Activated CD4-positive, alpha-beta T cell treated with anti-CD3 and anti-CD28 coated beads, Interleukin-2, amount 10 ng/mL, durations not matched to agents 7 days and 5 days (primary cell): ENCODE data around the gene PADI2. TPM values are rescaled to one million over a fixed set of nuclear protein-coding genes. Genes with fewer than 3 reads are reported as not detected.
A peak's percentile ranks its signal among the peaks of the same experiment; 100 is the strongest.

Experiments
- CTCF ChIA-PET: fragments of 350-600 bp; sonication (Branson Sonifier 250); formaldehyde crosslinking; loops from one replicate; lab custom pipeline; 2021; ENCODE audit warnings: antibody characterized with exemption; lab: Charles Lee
- POLR2A ChIA-PET: fragments of 350-600 bp; sonication (Branson Sonifier 250); formaldehyde crosslinking; loops from one replicate; lab custom pipeline; 2021; ENCODE audit warnings: antibody characterized with exemption; lab: Charles Lee
- DNase-seq: peaks from one replicate; pipeline ENCODE4 v3.0.0-alpha.2; 2020
- H3K27ac Mint-ChIP-seq: one replicate; pipeline ENCODE4 v1.8.0; 2021; ENCODE audit warnings: mild to moderate bottlenecking, moderate library complexity, mixed read lengths
- H3K27me3 Mint-ChIP-seq: one replicate; pipeline ENCODE4 v1.8.0; 2021; ENCODE audit warnings: mixed read lengths
- H3K36me3 Mint-ChIP-seq: one replicate; pipeline ENCODE4 v1.8.0; 2021; ENCODE audit warnings: low read depth, mixed read lengths
- H3K4me1 Mint-ChIP-seq: one replicate; pipeline ENCODE4 v1.8.0; 2021; ENCODE audit warnings: mixed read lengths
- H3K4me3 Mint-ChIP-seq: one replicate; pipeline ENCODE4 v1.8.0; 2021; ENCODE audit warnings: mild to moderate bottlenecking, moderate library complexity, mixed read lengths
- H3K9me3 Mint-ChIP-seq: one replicate; pipeline ENCODE4 v1.8.0; 2021; ENCODE audit warnings: mixed read lengths
- total RNA-seq, 2 experiments: library from RNA; stranded (reverse); gene quantifications; one replicate each; pipeline ENCODE4 v1.2.3, GENCODE V29; 2021

The PADI2 gene
- total RNA-seq = under 1 TPM; 0.05 to 0.23 TPM

- POLR2A ChIA-PET = no interaction called here
- Mint-ChIP-seq H3K27ac (no peak within 1 kb of the TSS), H3K36me3 (no peaks in the 10 kb centered on the region), H3K27me3 (peaks cover 42% of the 10 kb centered on the region), H3K9me3 (no peaks in the 10 kb centered on the region), H3K4me1 (peaks cover 5% of the 10 kb centered on the region), H3K4me3 (no peak within 1 kb of the TSS)
- peak; percentile 50 for DNase-seq
- CTCF ChIA-PET = no interaction called here
These were observed at the start of gene PADI2 for GRCh38 chr1:17119076-17119772. Gene PADI2 (minus strand): TSS chr1:17119451. CDS start chr1:17119371, 80 bp downstream.

GRCh38 chr1:17168091-17168876 is 49.0 kb upstream of the PADI2 start:
- H3K9me3 Mint-ChIP-seq = no peaks in the 10 kb centered on the region
- H3K27me3 Mint-ChIP-seq = peaks cover 9% of the 10 kb centered on the region
- no peaks in the 10 kb centered on the region for H3K36me3 Mint-ChIP-seq
- CTCF ChIA-PET = interaction anchor here (0.6 to 1.9 kb wide), 2 partner anchors 56 to 1131 kb away, joined by 3 to 5 read pairs; no protein-coding TSS in a partner anchor
- DNase-seq = no peak
- POLR2A ChIA-PET = no interaction called here
- H3K27ac Mint-ChIP-seq = no peak overlapping the region
- no peaks in the 10 kb centered on the region for H3K4me1 Mint-ChIP-seq
- no peak overlapping the region for H3K4me3 Mint-ChIP-seq

GRCh38 chr1:17167786-17168090 is 48.5 kb upstream of the PADI2 start:
- Mint-ChIP-seq H3K36me3 (no peaks in the 10 kb centered on the region), H3K4me1 (no peaks in the 10 kb centered on the region), H3K4me3 (no peak overlapping the region), H3K27me3 (peaks cover 7% of the 10 kb centered on the region), H3K9me3 (no peaks in the 10 kb centered on the region), H3K27ac (no peak overlapping the region)
- POLR2A ChIA-PET = no interaction called here
- CTCF ChIA-PET = no interaction called here
- no peak for DNase-seq

DNA sequence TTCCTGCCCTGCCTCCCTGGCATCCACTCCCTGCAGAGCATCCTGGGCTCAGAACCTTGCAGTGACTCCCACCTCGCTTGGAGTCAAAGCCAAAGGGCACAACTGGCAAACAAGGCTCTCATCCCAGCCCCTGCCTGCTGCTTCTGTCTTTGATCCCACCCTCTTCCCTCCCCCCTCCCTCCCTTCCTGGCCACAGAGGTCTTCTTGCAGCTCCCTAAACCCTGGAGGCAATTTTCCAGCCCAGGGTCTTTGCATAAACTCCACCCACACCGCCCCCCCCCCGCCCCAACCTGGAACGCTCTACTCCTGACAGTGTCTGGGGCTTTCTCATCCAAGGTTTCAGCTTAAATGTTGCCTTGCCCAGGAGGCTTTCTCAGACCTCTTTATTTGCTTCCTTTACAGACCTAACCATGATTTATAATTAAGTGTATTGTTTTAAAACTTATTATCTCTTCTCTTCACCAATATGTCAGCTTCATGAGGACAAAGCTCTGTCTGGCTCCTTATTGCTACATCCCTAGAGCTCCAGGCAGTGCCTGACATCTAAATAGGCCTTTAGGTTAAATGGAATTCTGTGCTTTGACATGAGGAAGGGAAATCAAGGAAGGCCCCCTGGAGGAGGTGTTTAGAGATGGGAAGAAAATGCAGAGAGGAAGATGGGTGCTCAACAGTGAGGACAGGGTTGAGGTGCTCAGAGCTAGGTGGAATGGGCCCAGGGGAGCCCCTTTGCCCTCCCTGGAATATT is 48.0 kb upstream of the PADI2 start:
- Mint-ChIP-seq H3K9me3 (no peaks in the 10 kb centered on the region), H3K4me1 (no peaks in the 10 kb centered on the region), H3K4me3 (no peak overlapping the region), H3K36me3 (no peaks in the 10 kb centered on the region), H3K27ac (no peak overlapping the region), H3K27me3 (peaks cover 7% of the 10 kb centered on the region)
- ChIA-PET POLR2A (no interaction called here), CTCF (interaction anchor here (0.7 kb wide), 1 partner anchor 31 kb away, joined by 3 read pairs; no protein-coding TSS in a partner anchor)
- DNase-seq = no peak

DNA sequence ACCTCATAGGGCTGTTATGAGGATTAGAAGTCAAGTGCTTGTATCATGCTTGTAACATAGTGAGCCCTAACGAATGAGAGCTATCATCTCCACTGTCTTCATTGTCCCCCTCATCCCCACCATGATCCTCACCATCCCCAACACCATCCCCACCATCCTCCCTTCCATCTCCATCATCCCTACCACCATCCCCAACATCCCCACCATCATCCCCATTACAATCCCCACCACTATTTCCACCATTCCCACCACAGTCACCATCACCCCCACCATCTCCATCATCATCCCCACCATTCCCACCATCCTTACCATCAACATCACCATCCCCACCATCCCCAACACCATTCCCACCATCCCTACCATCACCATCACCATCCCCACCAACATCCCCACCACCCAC is 46.6 kb upstream of the PADI2 start:
- no peak overlapping the region for H3K27ac Mint-ChIP-seq

GRCh38 chr1:17163789-17164666 is 44.8 kb upstream of the PADI2 start:
- Mint-ChIP-seq H3K36me3 (no peaks in the 10 kb centered on the region), H3K9me3 (peaks cover 2% of the 10 kb centered on the region), H3K4me3 (no peak overlapping the region), H3K27me3 (peaks cover 2% of the 10 kb centered on the region), H3K4me1 (peaks cover 3% of the 10 kb centered on the region), H3K27ac (no peak overlapping the region)
- CTCF ChIA-PET = no interaction called here
- DNase-seq = no peak
- POLR2A ChIA-PET = no interaction called here

More for the DNA sequence above, 46.6 kb upstream of the PADI2 start:
- CTCF ChIA-PET = no interaction called here
- POLR2A ChIA-PET = no interaction called here
- DNase-seq = no peak
- H3K36me3 Mint-ChIP-seq = no peaks in the 10 kb centered on the region
- H3K4me1 Mint-ChIP-seq = peaks cover 3% of the 10 kb centered on the region
- H3K9me3 Mint-ChIP-seq = peaks cover 2% of the 10 kb centered on the region
- no peak overlapping the region for H3K4me3 Mint-ChIP-seq
- peaks cover 5% of the 10 kb centered on the region for H3K27me3 Mint-ChIP-seq

- Mint-ChIP-seq H3K27me3 (peaks cover 2% of the 10 kb centered on the region), H3K9me3 (peaks cover 2% of the 10 kb centered on the region), H3K27ac (no peak overlapping the region), H3K36me3 (no peaks in the 10 kb centered on the region), H3K4me1 (peaks cover 3% of the 10 kb centered on the region), H3K4me3 (no peak overlapping the region)
- ChIA-PET POLR2A (no interaction called here), CTCF (no interaction called here)
- no peak for DNase-seq
These were observed 44.1 kb upstream of the PADI2 start for GRCh38 chr1:17163371-17163770.

DNA sequence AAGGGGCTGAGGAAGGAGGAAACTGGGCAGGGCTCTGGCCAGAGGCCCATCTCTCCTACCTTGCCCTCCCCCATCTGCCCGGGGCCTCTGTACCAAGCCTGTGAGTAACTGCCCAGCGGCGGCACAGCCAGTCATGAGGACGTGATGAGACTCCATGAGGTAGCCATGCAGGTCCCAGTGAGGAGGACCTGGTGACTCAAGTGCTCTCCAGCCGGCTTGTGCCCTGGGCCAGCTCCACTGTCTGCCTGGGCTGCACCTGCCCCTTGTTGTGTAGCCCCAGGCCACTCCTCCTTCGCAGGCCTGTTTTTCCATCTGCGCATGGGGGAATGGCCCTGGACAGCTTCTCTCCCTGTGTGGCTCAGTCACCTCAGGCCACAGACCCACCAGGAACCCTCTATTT is 43.7 kb upstream of the PADI2 start:
- ChIA-PET CTCF (no interaction called here), POLR2A (no interaction called here)
- DNase-seq = no peak
- Mint-ChIP-seq H3K4me1 (peaks cover 3% of the 10 kb centered on the region), H3K27me3 (peaks cover 2% of the 10 kb centered on the region), H3K9me3 (peaks cover 2% of the 10 kb centered on the region), H3K36me3 (no peaks in the 10 kb centered on the region), H3K27ac (no peak overlapping the region), H3K4me3 (no peak overlapping the region)

- POLR2A ChIA-PET = no interaction called here
- H3K27me3 Mint-ChIP-seq = peaks cover 2% of the 10 kb centered on the region
- CTCF ChIA-PET = interaction anchor here (0.5 kb wide), 1 partner anchor 189 kb away, joined by 3 read pairs; no protein-coding TSS in a partner anchor
These were observed 42.9 kb upstream of the PADI2 start for GRCh38 chr1:17161926-17162800.

GRCh38 chr1:17161137-17161740 is 42.0 kb upstream of the PADI2 start:
- ChIA-PET CTCF (no interaction called here), POLR2A (no interaction called here)
- peak; percentile 11 for DNase-seq
- Mint-ChIP-seq H3K27ac (no peak overlapping the region), H3K9me3 (peaks cover 7% of the 10 kb centered on the region), H3K4me1 (peaks cover 5% of the 10 kb centered on the region), H3K36me3 (no peaks in the 10 kb centered on the region), H3K4me3 (no peak overlapping the region), H3K27me3 (no peaks in the 10 kb centered on the region)

More at GRCh38 chr1:17161926-17162800, 42.9 kb upstream of the PADI2 start:
- Mint-ChIP-seq H3K4me3 (no peak overlapping the region), H3K9me3 (peaks cover 2% of the 10 kb centered on the region), H3K36me3 (no peaks in the 10 kb centered on the region), H3K27ac (no peak overlapping the region), H3K4me1 (peaks cover 3% of the 10 kb centered on the region)
- no peak for DNase-seq

- ChIA-PET CTCF (interaction anchor here (1.0 kb wide), 1 partner anchor 10 kb away, joined by 3 read pairs; no protein-coding TSS in a partner anchor), POLR2A (no interaction called here)
- peaks cover 25% of the 10 kb centered on the region for H3K9me3 Mint-ChIP-seq
- H3K36me3 Mint-ChIP-seq = no peaks in the 10 kb centered on the region
- no peaks in the 10 kb centered on the region for H3K27me3 Mint-ChIP-seq
- H3K4me1 Mint-ChIP-seq = peaks cover 8% of the 10 kb centered on the region
- no peak overlapping the region for H3K4me3 Mint-ChIP-seq
- no peak for DNase-seq
- no peak overlapping the region for H3K27ac Mint-ChIP-seq
These were observed 39.7 kb upstream of the PADI2 start for GRCh38 chr1:17158961-17159360.
